OCI-LY3 (cell line): Measurements from ENCODE around the gene GLIS1.
A peak's percentile ranks its signal among the peaks of the same experiment; 100 is the strongest.

Source experiments
- H2AFZ ChIP-seq: fragments of 200-600, 300-600 bp; shearing (Covaris generic); 2 replicates; pipeline ENCODE4 v1.6.0; 2014; ENCODE audit warnings: antibody characterized with exemption, low read depth, low read length
- H3K27ac ChIP-seq: fragments of 200-600, 300-600 bp; sonication (generic); 2 replicates; pipeline ENCODE4 v1.5.1; 2014; ENCODE audit warnings: mild to moderate bottlenecking, low read length, moderate library complexity, mixed read lengths
- H3K27me3 ChIP-seq: fragments of 200-600, 300-600 bp; sonication (generic); 2 replicates; pipeline ENCODE4 v1.6.1; 2014; ENCODE audit warnings: low read depth, low read length, mixed read lengths
- H3K36me3 ChIP-seq: fragments of 200-600, 300-600 bp; sonication (generic); replicated peaks from 2 replicates; pipeline ENCODE3; 2014; ENCODE audit warnings: low read depth, low read length, mixed read lengths
- H3K4me1 ChIP-seq: fragments of 300-600, 200-600 bp; sonication (generic); 2 replicates; pipeline ENCODE4 v1.6.1; 2014; ENCODE audit warnings: low read length, mixed read lengths
- H3K4me2 ChIP-seq: fragments of 200-600, 300-600 bp; sonication (generic); 2 replicates; pipeline ENCODE4 v1.6.1; 2014; ENCODE audit warnings: low read length, mixed read lengths
- H3K4me3 ChIP-seq: fragments of 300-600, 200-600 bp; sonication (generic); 2 replicates; pipeline ENCODE4 v1.5.1; 2014; ENCODE audit warnings: antibody characterized with exemption, mild to moderate bottlenecking, low read length, moderate library complexity
- H3K79me2 ChIP-seq: fragments of 300-600, 200-600 bp; shearing (Covaris generic); 2 replicates; pipeline ENCODE4 v1.6.1; 2014; ENCODE audit warnings: mild to moderate bottlenecking, low read length, mixed read lengths
- H3K9ac ChIP-seq: fragments of 300-600, 200-600 bp; shearing (Covaris generic); 2 replicates; pipeline ENCODE4 v1.6.0; 2014; ENCODE audit warnings: mild to moderate bottlenecking, low read length, moderate library complexity
- H3K9me3 ChIP-seq: fragments of 200-600, 300-600 bp; shearing (Covaris generic); 2 replicates; pipeline ENCODE4 v1.6.1; 2014; ENCODE audit warnings: low read length, mixed read lengths; ENCODE audit not compliant: insufficient read depth
- H4K20me1 ChIP-seq: fragments of 200-600, 300-600 bp; sonication (generic); 2 replicates; pipeline ENCODE4 v1.6.1; 2016; ENCODE audit warnings: low read length, mixed read lengths; ENCODE audit not compliant: insufficient read depth
- EZH2phosphoT487 ChIP-seq: fragments of 200-600 bp; shearing (Covaris generic); IDR thresholded peaks from 2 replicates; pipeline ENCODE4 v1.6.1; 2018; ENCODE audit warnings: antibody characterized with exemption, mixed run types, low read depth
- TF ChIP-seq, protein P1 (sequence below): fragments of 200-600, 300-600 bp; sonication (generic); IDR thresholded peaks from 2 replicates; pipeline ENCODE4 v1.5.1; 2014; ENCODE audit warnings: antibody characterized with exemption, low read length, low read depth

Gene GLIS1

DNA sequence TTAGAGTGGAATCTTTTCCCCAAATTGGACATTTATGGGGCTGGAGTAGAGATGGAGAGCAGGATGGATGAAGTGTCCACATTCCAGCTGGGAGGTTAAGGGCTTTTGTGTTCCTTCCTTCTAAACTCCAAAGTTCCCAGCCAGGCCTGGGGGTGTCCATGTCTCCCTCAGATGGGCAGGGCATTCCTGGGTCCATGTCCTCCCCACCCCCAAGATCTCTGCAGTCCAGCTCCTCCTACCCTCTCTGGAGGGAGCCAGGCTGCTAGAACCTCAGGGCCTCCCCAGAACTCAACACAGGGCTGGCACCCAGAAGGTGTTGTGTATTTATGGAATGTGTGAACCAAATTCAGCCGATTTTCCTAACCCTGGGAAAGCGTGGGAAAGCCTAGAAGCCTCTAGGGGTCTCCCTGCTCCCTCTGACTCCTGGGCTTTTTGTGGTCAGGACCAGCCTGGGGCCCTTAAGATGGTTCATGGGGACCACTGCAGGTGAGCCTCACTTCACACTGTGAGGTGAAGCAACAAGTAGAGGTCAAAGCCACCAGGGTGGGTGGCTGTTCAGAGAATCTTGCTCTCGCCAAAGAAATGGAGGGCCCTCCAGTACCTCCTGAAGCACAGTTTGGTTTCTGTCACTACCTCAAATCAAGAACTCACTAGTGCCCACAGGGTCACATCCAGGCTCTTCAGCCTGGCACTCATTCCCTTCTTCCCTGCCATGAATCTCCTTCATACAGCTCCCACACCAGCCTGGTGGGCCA, 54.8 kb downstream of the GLIS1 start:
- H3K4me2 ChIP-seq: no peak overlapping the region
- H3K79me2 ChIP-seq: no peaks in the 10 kb centered on the region
- TF ChIP-seq EZH2phosphoT487: no peak
- TF ChIP-seq, protein P1, sequence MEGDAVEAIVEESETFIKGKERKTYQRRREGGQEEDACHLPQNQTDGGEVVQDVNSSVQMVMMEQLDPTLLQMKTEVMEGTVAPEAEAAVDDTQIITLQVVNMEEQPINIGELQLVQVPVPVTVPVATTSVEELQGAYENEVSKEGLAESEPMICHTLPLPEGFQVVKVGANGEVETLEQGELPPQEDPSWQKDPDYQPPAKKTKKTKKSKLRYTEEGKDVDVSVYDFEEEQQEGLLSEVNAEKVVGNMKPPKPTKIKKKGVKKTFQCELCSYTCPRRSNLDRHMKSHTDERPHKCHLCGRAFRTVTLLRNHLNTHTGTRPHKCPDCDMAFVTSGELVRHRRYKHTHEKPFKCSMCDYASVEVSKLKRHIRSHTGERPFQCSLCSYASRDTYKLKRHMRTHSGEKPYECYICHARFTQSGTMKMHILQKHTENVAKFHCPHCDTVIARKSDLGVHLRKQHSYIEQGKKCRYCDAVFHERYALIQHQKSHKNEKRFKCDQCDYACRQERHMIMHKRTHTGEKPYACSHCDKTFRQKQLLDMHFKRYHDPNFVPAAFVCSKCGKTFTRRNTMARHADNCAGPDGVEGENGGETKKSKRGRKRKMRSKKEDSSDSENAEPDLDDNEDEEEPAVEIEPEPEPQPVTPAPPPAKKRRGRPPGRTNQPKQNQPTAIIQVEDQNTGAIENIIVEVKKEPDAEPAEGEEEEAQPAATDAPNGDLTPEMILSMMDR: no peak
- no peaks in the 10 kb centered on the region for H3K36me3 ChIP-seq
- H3K4me1 ChIP-seq: 0 out of 2 replicates have a peak, but pooled peaks cover 3% of the 10 kb centered on the region
- no peak overlapping the region for H3K4me3 ChIP-seq
- no peaks in the 10 kb centered on the region for H4K20me1 ChIP-seq
- peaks cover 14% of the 10 kb centered on the region for H3K27me3 ChIP-seq
- H3K27ac ChIP-seq: no peak overlapping the region
- no peaks in the 10 kb centered on the region for H3K9me3 ChIP-seq
- no peak overlapping the region for H2AFZ ChIP-seq
- H3K9ac ChIP-seq: no peak overlapping the region

DNA sequence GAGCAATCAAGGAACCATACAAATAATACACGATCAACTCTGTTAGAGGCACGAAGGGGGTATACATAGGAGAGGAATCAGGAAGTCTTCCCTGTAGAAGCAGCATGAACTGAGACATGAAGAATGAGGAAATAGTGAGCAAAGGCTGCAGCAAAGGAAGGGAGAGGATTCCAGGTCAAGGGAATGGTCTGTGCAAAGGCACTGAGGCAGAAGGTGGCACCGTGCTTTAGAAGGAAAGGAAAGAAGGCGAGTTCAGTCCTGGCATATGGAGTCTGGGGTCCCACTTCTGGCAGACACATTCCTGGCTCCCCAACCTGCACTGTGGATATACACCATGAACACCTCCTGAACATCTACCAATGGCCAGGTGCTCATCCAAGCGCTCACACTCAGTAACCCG, 56.1 kb downstream of the GLIS1 start:
- H3K36me3 ChIP-seq: no peaks in the 10 kb centered on the region
- H3K4me3 ChIP-seq: no peak overlapping the region
- no peak overlapping the region for H3K9ac ChIP-seq
- peaks cover 14% of the 10 kb centered on the region for H3K27me3 ChIP-seq
- H3K4me2 ChIP-seq: no peak overlapping the region
- no peaks in the 10 kb centered on the region for H3K9me3 ChIP-seq
- no peaks in the 10 kb centered on the region for H4K20me1 ChIP-seq
- 0 out of 2 replicates have a peak, but pooled peaks cover 3% of the 10 kb centered on the region for H3K4me1 ChIP-seq
- TF ChIP-seq, protein P1: no peak
- TF ChIP-seq EZH2phosphoT487: no peak
- no peak overlapping the region for H2AFZ ChIP-seq
- no peak overlapping the region for H3K27ac ChIP-seq
- no peaks in the 10 kb centered on the region for H3K79me2 ChIP-seq

DNA sequence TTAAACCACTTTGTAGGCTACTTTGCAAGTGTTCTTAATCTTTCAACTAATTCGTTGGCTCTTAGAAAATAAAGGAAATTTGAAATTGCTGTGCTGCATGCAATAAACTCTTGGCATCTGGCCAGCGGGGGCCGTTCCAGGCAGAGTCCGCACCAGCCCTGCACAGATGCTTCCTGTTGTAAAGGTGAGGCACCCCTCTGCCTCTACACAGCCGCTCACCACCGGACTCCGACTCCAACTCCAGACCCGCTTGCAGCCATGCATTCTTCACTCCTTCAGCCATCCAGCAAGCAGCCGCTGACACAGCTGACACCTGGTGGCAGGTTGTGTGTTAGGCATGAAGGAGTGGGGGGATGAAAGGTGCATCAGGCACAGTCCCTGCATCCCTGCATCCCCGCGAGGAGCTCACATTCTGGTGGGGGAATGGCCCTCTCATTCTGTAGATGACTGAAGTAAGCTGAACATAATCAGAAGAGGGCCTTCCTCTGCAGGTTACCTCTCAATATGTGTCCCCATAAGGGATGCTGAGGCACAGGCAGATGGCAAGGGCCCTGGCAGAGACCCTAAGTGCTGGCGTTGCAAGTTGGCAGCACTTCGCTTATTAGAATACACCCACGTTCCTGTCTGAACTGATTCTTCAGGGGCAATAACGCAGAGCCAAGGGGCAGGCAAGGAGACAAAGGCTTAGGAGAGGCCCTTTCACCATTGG, 56.8 kb downstream of the GLIS1 start:
- 0 out of 2 replicates have a peak, but pooled peaks cover 3% of the 10 kb centered on the region for H3K4me1 ChIP-seq
- H4K20me1 ChIP-seq: no peaks in the 10 kb centered on the region
- no peaks in the 10 kb centered on the region for H3K9me3 ChIP-seq
- no peaks in the 10 kb centered on the region for H3K79me2 ChIP-seq
- H3K9ac ChIP-seq: no peak overlapping the region
- no peaks in the 10 kb centered on the region for H3K36me3 ChIP-seq
- H3K4me2 ChIP-seq: peak overlapping the region; percentile 51
- no peak overlapping the region for H3K27ac ChIP-seq
- H2AFZ ChIP-seq: no peak overlapping the region
- no peak for TF ChIP-seq EZH2phosphoT487
- TF ChIP-seq, protein P1: peak; percentile 57
- no peak overlapping the region for H3K4me3 ChIP-seq
- peaks cover 14% of the 10 kb centered on the region for H3K27me3 ChIP-seq

DNA sequence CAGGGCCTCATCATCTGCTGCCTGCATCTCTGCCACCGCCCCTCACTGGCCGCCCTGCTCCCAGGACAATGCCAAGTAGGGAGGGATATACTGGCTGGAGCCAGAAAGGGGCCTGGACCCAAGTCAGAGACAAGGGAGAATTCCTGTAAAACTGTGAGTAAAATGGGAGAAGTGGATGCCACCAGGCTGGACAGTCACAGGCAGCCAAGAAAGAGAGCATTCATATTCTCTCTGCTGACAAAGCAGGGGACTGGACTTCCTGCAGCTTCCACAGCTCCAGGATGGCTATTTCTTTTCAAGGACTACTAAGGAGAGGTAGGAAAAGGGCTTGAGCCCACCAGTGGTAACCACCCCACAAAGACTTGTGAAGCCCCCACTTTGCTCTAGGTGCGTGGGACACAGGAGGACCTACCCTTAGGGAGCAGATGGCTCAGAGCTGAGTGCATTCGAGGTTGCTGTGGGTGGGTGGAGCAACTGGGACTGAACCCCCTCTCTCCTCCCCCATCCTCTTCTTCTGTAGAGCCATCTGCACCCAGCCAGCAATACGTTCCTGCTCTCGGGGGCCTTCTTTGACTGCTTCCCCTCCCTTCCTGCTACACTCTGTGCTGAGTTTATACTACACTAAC, 57.5 kb downstream of the GLIS1 start:
- Histone ChIP-seq H3K36me3 (no peaks in the 10 kb centered on the region), H2AFZ (no peak overlapping the region), H3K9me3 (no peaks in the 10 kb centered on the region), H3K9ac (no peak overlapping the region), H3K27ac (no peak overlapping the region), H3K4me1 (0 out of 2 replicates have a peak, but pooled peaks cover 3% of the 10 kb centered on the region), H3K27me3 (peaks cover 13% of the 10 kb centered on the region; the same call in 1 of the 2 replicates), H3K4me3 (no peak overlapping the region), H3K4me2 (peak overlapping the region; percentile 51), H4K20me1 (no peaks in the 10 kb centered on the region), H3K79me2 (no peaks in the 10 kb centered on the region)
- TF ChIP-seq, protein P1: no peak
- TF ChIP-seq EZH2phosphoT487: no peak
